Measurements from ENCODE around the gene CFAP410. TPM values are rescaled to one million over a fixed set of nuclear protein-coding genes. Genes with fewer than 3 reads are reported as not detected.

CFAP410 gene
- total and polyA plus RNA-seq, 7 donors = 8.3 to 13.7 (median 10.1) TPM

- TF ChIP-seq, protein P1, sequence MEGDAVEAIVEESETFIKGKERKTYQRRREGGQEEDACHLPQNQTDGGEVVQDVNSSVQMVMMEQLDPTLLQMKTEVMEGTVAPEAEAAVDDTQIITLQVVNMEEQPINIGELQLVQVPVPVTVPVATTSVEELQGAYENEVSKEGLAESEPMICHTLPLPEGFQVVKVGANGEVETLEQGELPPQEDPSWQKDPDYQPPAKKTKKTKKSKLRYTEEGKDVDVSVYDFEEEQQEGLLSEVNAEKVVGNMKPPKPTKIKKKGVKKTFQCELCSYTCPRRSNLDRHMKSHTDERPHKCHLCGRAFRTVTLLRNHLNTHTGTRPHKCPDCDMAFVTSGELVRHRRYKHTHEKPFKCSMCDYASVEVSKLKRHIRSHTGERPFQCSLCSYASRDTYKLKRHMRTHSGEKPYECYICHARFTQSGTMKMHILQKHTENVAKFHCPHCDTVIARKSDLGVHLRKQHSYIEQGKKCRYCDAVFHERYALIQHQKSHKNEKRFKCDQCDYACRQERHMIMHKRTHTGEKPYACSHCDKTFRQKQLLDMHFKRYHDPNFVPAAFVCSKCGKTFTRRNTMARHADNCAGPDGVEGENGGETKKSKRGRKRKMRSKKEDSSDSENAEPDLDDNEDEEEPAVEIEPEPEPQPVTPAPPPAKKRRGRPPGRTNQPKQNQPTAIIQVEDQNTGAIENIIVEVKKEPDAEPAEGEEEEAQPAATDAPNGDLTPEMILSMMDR (IDR thresholded peaks at IDR 0.05) = no peak
- no peaks in the 10 kb centered on the region for H3K36me3 ChIP-seq (ENCODE audit: insufficient read depth in 1 of 2, low read depth in 1 of 2)
- H3K27me3 ChIP-seq (ENCODE audit: insufficient read depth in 3 of 3, low read length in 2 of 3) = peaks cover 0 to 27% (median 6%) of the 10 kb centered on the region in 3 donors
- H3K9me3 ChIP-seq = no peaks in the 10 kb centered on the region
- intact Hi-C loops (cut with DNase I) = no loop called here
- ATAC-seq (no peak), DNase-seq (peak in 1 of 2 donors; percentile 42)
- H3K4me3 ChIP-seq = no peak overlapping the region
- no peaks in the 10 kb centered on the region for H3K4me1 ChIP-seq
- 76 to 87% (median 79%) methylated on average over 23 to 24 of the region's 24 CpGs for WGBS, 3 donors
- H3K27ac ChIP-seq = no peak overlapping the region
Observed at GRCh38 chr21:44289381-44290010, 49.7 kb downstream of the CFAP410 start.

GRCh38 chr21:44288251-44289110, 50.7 kb downstream of the CFAP410 start:
- Histone ChIP-seq H3K36me3 (ENCODE audit: insufficient read depth in 1 of 2, low read depth in 1 of 2) (no peaks in the 10 kb centered on the region), H3K27ac (no peak overlapping the region), H3K27me3 (ENCODE audit: insufficient read depth in 3 of 3, low read length in 2 of 3) (peaks cover 0 to 25% (median 4%) of the 10 kb centered on the region in 3 donors), H3K4me1 (no peaks in the 10 kb centered on the region), H3K4me3 (no peak overlapping the region), H3K9me3 (no peaks in the 10 kb centered on the region)
- no peak for ATAC-seq
- WGBS, 3 donors = 83 to 90% (median 86%) methylated on average over 21 to 23 of the region's 23 CpGs
- peak in 1 of 2 donors; percentile 36 for DNase-seq
- TF ChIP-seq, protein P1 (IDR thresholded peaks at IDR 0.05) = no peak
- intact Hi-C loops (cut with DNase I) = no loop called here

GRCh38 chr21:44286716-44287632, 52.2 kb downstream of the CFAP410 start:
- Histone ChIP-seq H3K27me3 (ENCODE audit: insufficient read depth in 3 of 3, low read length in 2 of 3) (peaks cover 0 to 25% (median 3%) of the 10 kb centered on the region in 3 donors), H3K36me3 (ENCODE audit: insufficient read depth in 1 of 2, low read depth in 1 of 2) (no peaks in the 10 kb centered on the region), H3K4me3 (no peak overlapping the region), H3K27ac (no peak overlapping the region), H3K4me1 (no peaks in the 10 kb centered on the region), H3K9me3 (no peaks in the 10 kb centered on the region)
- TF ChIP-seq, protein P1 (IDR thresholded peaks at IDR 0.05) = no peak
- WGBS, 3 donors = 66 to 72% (median 69%) methylated on average over 20 to 31 of the region's 31 CpGs
- intact Hi-C loops (cut with DNase I) = no loop called here
- DNase-seq (peak in 1 of 2 donors; percentile 42), ATAC-seq (no peak)

GRCh38 chr21:44286086-44286715, 53.0 kb downstream of the CFAP410 start:
- Histone ChIP-seq H3K4me3 (peak overlapping the region; percentile 33), H3K36me3 (ENCODE audit: insufficient read depth in 1 of 2, low read depth in 1 of 2) (no peaks in the 10 kb centered on the region), H3K9me3 (no peaks in the 10 kb centered on the region), H3K27me3 (ENCODE audit: insufficient read depth in 3 of 3, low read length in 2 of 3) (peaks cover 0 to 25% (median 3%) of the 10 kb centered on the region in 3 donors), H3K27ac (no peak overlapping the region), H3K4me1 (no peaks in the 10 kb centered on the region)
- intact Hi-C loops (cut with DNase I) = no loop called here
- peak in 1 of 2 donors; percentile 22 for DNase-seq
- WGBS, 3 donors = 51 to 71% (median 62%) methylated on average over 12 to 21 of the region's 21 CpGs
- TF ChIP-seq, protein P1 (IDR thresholded peaks at IDR 0.05) = no peak
- no peak for ATAC-seq

All from psoas muscle (tissue), 8 donors.